SK-N-SH treated with all-trans-retinoic acid at 6 μM for 48 hours (cell line): ENCODE measurements around the gene MFAP4.

Experiments used
- ATAC-seq: fragments of 200-7000 bp; cut with Tn5 transposase; 3 replicates; pipeline ENCODE4 v1.9.1; 2020; ENCODE audit warnings: mild to moderate bottlenecking, moderate library complexity
- ARNTL ChIP-seq: fragments of 450-650 bp; formaldehyde crosslinking; IDR thresholded peaks from 2 replicates; pipeline ENCODE4 v1.5.0; 2020; ENCODE audit warnings: low read depth, mild to moderate bottlenecking, moderate library complexity, borderline replicate concordance
- BACH2 ChIP-seq: fragments of 250-450 bp; sonication (Bioruptor Pico); IDR thresholded peaks from 2 replicates; pipeline ENCODE4 v1.9.0; 2021; ENCODE audit warnings: mild to moderate bottlenecking, borderline replicate concordance
- CREB5 ChIP-seq: fragments of 250-450 bp; sonication (Bioruptor Pico); IDR thresholded peaks from 2 replicates; pipeline ENCODE4 v1.5.1; 2020; ENCODE audit warnings: low read depth, mild to moderate bottlenecking, moderate library complexity
- CSDC2 ChIP-seq: fragments of 250-450 bp; sonication (Bioruptor Pico); IDR thresholded peaks from 2 replicates; pipeline ENCODE4 v1.5.0; 2020; ENCODE audit warnings: mild to moderate bottlenecking, moderate library complexity
- CSRNP3 ChIP-seq: fragments of 250-450 bp; sonication (Bioruptor Pico); IDR thresholded peaks from 2 replicates; pipeline ENCODE4 v1.5.1; 2021; ENCODE audit warnings: mild to moderate bottlenecking, moderate library complexity
- ESRRG ChIP-seq: fragments of 250-450 bp; sonication (Bioruptor Pico); IDR thresholded peaks from 2 replicates; pipeline ENCODE4 v1.6.1; 2021; ENCODE audit warnings: mild to moderate bottlenecking
- GLIS3 ChIP-seq: fragments of 250-450 bp; sonication (Bioruptor Pico); IDR thresholded peaks from 2 replicates; pipeline ENCODE4 v1.5.0; 2020; ENCODE audit warnings: mild to moderate bottlenecking, moderate library complexity
- ISL1 ChIP-seq: fragments of 250-450 bp; sonication (Bioruptor Pico); IDR thresholded peaks from 2 replicates; pipeline ENCODE4 v2.1.2; 2022; ENCODE audit warnings: mild to moderate bottlenecking, moderate library complexity
- OSR1 ChIP-seq: fragments of 250-450 bp; sonication (Bioruptor Pico); IDR thresholded peaks from 2 replicates; pipeline ENCODE4 v1.8.0; 2022; ENCODE audit warnings: moderate library complexity, mild to moderate bottlenecking, inconsistent platforms
- PATZ1 ChIP-seq: fragments of 250-450 bp; sonication (Bioruptor Pico); IDR thresholded peaks from 2 replicates; pipeline ENCODE4 v1.8.0; 2020; ENCODE audit warnings: mild to moderate bottlenecking, moderate library complexity, borderline replicate concordance
- POU6F1 ChIP-seq: fragments of 250-450 bp; sonication (Bioruptor Pico); IDR thresholded peaks from 2 replicates; pipeline ENCODE4 v1.8.0; 2021; ENCODE audit warnings: low read depth, mild to moderate bottlenecking, moderate library complexity, borderline replicate concordance
- PPARA ChIP-seq: fragments of 250-450 bp; sonication (Bioruptor Pico); IDR thresholded peaks from 2 replicates; pipeline ENCODE4 v1.5.0; 2020; ENCODE audit warnings: mild to moderate bottlenecking, borderline replicate concordance
- RARB ChIP-seq: fragments of 250-450 bp; sonication (Bioruptor Pico); IDR thresholded peaks from 2 replicates; pipeline ENCODE4 v1.8.0; 2021; ENCODE audit warnings: mild to moderate bottlenecking, moderate library complexity
- SNAI2 ChIP-seq: fragments of 250-450 bp; sonication (Bioruptor Pico); IDR thresholded peaks from 2 replicates; pipeline ENCODE4 v1.5.0; 2020; ENCODE audit warnings: mild to moderate bottlenecking, moderate library complexity
- TCF4 ChIP-seq: fragments of 250-450 bp; sonication (Bioruptor Pico); IDR thresholded peaks from 2 replicates; pipeline ENCODE4 v1.8.0; 2021; ENCODE audit warnings: mild to moderate bottlenecking, moderate library complexity, borderline replicate concordance
- TSHZ2 ChIP-seq: fragments of 250-450 bp; sonication (Bioruptor Pico); IDR thresholded peaks from 2 replicates; pipeline ENCODE4 v1.5.0; 2020; ENCODE audit warnings: mild to moderate bottlenecking, moderate library complexity
- ZC3H10 ChIP-seq: fragments of 250-450 bp; sonication (Bioruptor Pico); IDR thresholded peaks from 2 replicates; pipeline ENCODE4 v1.5.1; 2021; ENCODE audit warnings: mild to moderate bottlenecking, moderate library complexity
- ZFP3 ChIP-seq: fragments of 250-450 bp; sonication (Bioruptor Pico); IDR thresholded peaks from 2 replicates; pipeline ENCODE4 v1.5.0; 2020; ENCODE audit warnings: mild to moderate bottlenecking, moderate library complexity
- ZFP30 ChIP-seq: fragments of 450-650 bp; formaldehyde crosslinking; IDR thresholded peaks from 2 replicates; pipeline ENCODE4 v1.5.0; 2022; ENCODE audit warnings: mild to moderate bottlenecking, moderate library complexity
- ZNF565 ChIP-seq: fragments of 450-650 bp; formaldehyde crosslinking; conservative IDR thresholded peaks from 2 replicates; pipeline ENCODE4 v1.5.0; 2020; ENCODE audit warnings: low read depth, mild to moderate bottlenecking, moderate library complexity
- ZNF70 ChIP-seq: fragments of 450-650 bp; formaldehyde crosslinking; IDR thresholded peaks from 2 replicates; pipeline ENCODE4 v1.5.0; 2020; ENCODE audit warnings: mild to moderate bottlenecking, moderate library complexity
- ZNF8 ChIP-seq: fragments of 450-650 bp; formaldehyde crosslinking; IDR thresholded peaks from 2 replicates; pipeline ENCODE4 v1.5.0; 2020; ENCODE audit warnings: mild to moderate bottlenecking, moderate library complexity

MFAP4 gene

GRCh38 chr17:19359151-19359550 lies 27.8 kb downstream of the MFAP4 start:
- no peak for ATAC-seq
- TF ChIP-seq OSR1 (no peak), ZNF8 (CRISPR knock-in tag) (no peak), ESRRG (CRISPR knock-in tag) (no peak), ZFP3 (CRISPR knock-in tag) (no peak)

GRCh38 chr17:19357761-19358160 lies 29.2 kb downstream of the MFAP4 start:
- ATAC-seq: no peak
- TF ChIP-seq RARB (CRISPR knock-in tag) (no peak), CSRNP3 (CRISPR knock-in tag) (no peak), PATZ1 (no peak), ZFP3 (CRISPR knock-in tag) (no peak), TSHZ2 (CRISPR knock-in tag) (no peak), ISL1 (CRISPR knock-in tag) (no peak), PPARA (CRISPR knock-in tag) (no peak), CSDC2 (no peak), ZFP30 (CRISPR knock-in tag) (no peak), ZNF8 (CRISPR knock-in tag) (no peak), GLIS3 (CRISPR knock-in tag) (no peak), ESRRG (CRISPR knock-in tag) (no peak), ZNF565 (CRISPR knock-in tag) (no peak), POU6F1 (CRISPR knock-in tag) (no peak)

- no peak for TF ChIP-seq ZC3H10 (CRISPR knock-in tag)
- no peak for TF ChIP-seq SNAI2 (CRISPR knock-in tag)
- no peak for TF ChIP-seq ZNF70 (CRISPR knock-in tag)
- no peak for TF ChIP-seq POU6F1 (CRISPR knock-in tag)
- TF ChIP-seq ZNF8 (CRISPR knock-in tag): no peak
- TF ChIP-seq TCF4 (CRISPR knock-in tag): no peak
- TF ChIP-seq CSRNP3 (CRISPR knock-in tag): no peak
- no peak for TF ChIP-seq ZNF565 (CRISPR knock-in tag)
- TF ChIP-seq ARNTL (CRISPR knock-in tag): no peak
- no peak for TF ChIP-seq TSHZ2 (CRISPR knock-in tag)
- no peak for TF ChIP-seq CSDC2
- TF ChIP-seq OSR1: no peak
- TF ChIP-seq BACH2: no peak
- TF ChIP-seq CREB5 (CRISPR knock-in tag): no peak
- ATAC-seq: no peak
Observed at GRCh38 chr17:19357351-19357750, 29.6 kb downstream of the MFAP4 start.
